ENCODE measurements around the gene BARX1.
A peak's percentile ranks its signal among the peaks of the same experiment; 100 is the strongest.
"Not testable (repeated sequence)": the region's sequence is repeated elsewhere in the genome, so short reads cannot be mapped to it uniquely, and the experiment has no call there.

Gene BARX1, protein sequence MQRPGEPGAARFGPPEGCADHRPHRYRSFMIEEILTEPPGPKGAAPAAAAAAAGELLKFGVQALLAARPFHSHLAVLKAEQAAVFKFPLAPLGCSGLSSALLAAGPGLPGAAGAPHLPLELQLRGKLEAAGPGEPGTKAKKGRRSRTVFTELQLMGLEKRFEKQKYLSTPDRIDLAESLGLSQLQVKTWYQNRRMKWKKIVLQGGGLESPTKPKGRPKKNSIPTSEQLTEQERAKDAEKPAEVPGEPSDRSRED

DNA sequence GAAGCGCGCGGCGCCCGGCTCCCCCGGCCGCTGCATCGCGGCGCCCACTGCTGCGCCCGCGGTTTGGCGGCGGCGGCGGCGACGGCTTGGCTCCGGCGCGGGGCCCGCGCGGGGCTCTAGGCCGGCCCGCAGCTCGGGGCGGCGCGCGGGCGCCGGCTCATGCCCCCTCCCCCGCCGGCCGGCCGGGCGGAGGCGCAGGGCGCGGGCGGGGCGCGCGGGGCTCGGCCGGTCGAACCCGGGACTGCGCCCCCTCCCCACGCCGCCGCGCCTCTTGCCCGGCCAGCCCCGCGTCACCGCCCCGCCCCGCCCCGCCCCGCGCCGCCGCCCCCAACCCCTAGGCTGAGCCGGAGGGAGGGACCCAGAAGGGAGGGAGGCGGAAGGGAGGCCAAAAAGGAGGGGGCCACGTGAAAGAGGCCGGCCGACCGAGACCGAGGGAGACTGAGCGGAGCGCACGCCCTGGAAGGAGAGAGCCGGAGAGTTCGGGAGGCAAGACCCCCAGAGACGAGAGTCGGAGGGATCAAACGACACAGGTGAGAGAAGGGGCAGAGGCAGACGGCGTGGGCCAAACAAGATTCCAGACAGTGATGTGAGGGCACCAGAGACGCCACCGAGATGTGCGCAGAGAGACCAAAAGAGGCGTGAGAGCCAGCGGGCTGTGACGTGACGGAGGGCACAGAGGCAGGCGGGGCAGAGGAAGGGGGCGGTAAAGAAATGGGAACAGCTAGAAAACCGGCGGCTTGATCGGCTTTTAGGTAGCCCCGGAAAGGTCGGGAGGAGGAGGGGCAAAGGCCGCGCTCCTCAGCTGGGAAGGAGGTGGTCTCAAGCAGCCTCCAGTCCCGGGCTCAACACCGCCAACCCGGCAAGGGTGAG is at the start of gene BARX1:
BARX1 (minus strand) TSS at position 245 of the 870 bp plus-strand sequence; CDS start at position 36, 209 bp downstream.
- peak within 1 kb of the TSS; percentile 29 for H3K4me3 ChIP-seq (ENCODE audit: low read depth, low read length)

DNA sequence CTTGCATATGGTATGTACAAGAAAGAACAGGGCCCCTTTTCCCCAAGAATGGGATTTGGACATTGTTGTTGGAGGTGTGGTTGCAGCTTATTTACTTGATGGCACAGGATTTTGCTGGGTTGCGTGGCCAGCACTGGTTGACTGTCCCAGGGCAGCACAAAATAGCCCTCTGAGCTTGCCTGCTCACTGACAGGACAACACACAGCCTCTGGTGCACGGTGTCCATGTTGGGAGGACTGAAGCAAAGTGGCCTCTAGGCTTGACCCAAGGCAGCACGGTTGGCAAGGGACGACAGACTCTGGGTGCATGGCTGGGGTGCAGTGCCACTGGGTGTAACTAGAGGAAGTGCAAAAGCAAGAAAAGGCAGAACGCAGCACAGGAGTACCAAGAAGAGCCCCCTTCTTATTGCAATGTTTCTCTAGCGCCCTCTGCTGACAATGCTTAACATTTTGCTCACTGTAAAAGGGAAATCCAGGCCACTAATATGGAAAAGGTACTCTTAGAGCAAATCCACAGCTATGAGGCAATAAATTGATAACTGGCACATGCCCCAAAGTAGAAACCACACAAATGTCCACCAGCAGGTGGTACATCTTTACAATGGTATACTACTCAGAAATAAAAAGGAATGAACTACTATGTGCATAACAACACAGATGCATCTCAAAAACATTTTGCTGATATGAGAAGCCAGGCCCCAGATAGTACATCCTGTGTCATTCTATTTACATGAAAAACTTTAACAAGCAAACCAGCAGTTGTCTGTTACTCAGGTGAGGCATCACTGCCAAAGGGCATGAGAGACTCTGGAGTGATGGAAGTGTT is 47.4 kb upstream of the BARX1 start:
- no peak overlapping the region for H3K4me3 ChIP-seq (ENCODE audit: low read depth, low read length)

DNA sequence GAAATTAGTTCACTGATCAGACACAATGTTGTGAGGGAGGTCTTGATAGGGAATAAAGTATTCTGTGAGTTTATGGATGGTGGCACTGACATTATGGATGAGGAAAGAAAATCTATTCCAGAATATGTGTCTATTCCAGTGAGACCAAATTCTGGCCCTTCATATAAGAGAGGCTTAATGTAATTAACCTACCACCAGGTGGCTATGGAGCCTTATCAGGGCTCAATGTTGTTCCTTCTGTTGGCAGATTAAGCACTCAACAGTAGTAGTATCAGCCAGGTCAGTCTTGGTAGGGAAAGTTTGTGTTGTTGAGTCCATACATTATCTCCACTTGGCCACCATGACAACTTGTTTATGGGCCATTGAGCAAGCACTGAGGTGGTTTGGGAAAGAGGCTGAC is 41.7 kb upstream of the BARX1 start:
- no peak overlapping the region for H3K4me3 ChIP-seq (ENCODE audit: low read depth, low read length)

DNA sequence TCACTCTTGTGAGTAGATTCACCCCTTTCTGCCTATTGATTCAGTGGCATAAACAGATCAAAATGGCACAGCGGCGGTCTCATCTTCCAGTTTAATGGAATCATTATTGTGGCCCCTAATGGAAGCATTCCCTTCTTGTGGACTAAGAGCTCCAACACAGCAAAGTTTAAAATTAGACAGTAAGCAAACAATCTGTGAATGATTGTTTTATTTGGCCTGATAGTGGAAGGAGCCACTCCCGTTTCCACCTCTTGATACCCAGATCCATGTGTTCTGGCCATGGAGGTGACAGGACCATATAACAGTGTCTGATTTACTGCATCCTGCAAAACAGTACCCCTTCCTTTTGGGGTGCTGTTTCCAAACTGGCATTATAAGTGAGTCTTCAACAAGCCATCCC is 41.2 kb upstream of the BARX1 start:
- H3K4me3 ChIP-seq (ENCODE audit: low read depth, low read length) = no peak overlapping the region

DNA sequence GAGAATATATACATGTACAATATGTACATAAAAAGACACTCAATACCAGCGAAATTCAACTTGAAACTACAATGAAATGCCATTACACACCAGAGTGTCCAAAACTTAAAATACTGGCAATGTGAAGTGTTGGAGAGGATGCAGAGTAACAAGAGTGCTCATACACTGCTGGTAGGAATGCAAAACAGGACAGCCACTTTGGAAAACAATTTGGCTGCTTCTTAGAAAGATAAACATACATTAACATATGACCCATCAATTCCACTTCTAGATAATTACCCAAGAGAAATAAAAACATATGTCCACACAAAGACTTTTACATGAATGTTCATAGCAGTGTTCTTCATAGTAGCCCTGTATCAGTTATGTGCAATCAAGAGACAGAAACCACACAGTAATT is 39.4 kb upstream of the BARX1 start:
- H3K4me3 ChIP-seq (ENCODE audit: low read depth, low read length) = no peak overlapping the region

DNA sequence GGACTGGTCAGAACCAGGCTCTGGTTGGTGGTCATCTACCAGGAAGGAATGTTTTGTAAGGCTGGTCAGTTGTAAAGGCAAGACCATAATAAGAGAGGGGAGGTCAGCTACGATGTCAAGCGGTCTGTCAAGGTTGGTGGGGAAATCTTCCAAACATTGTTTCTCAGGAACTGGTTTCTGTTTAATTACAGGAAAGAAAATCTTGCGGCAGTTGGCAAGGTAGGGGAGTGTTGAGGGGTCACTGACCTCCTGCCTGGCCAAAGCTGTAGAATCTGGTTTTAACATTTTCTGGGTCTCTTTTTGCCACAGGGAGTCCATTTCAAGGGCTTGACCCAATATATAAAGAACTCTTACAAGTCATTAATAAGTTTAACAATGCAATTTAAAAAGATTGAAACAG is 39.0 kb upstream of the BARX1 start:
- H3K4me3 ChIP-seq (ENCODE audit: low read depth, low read length) = no peak overlapping the region

DNA sequence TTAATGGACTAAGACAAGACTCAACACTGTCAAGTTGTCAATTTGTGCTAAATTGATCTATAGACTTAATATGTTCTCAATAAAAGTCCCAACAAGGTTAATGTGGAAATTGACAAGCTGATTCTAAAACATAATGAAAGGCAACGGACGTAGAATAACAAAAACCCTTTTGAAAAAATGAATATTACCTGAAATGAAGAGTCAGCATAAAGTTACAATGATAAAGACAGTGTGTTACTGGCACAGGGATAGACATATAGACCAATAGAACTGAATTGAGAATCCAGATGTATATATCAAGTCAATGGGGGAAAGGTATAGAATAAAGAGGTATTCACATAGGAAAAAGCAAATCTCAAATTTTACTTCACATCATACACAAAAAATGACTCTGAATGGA is 37.7 kb upstream of the BARX1 start:
- H3K4me3 ChIP-seq (ENCODE audit: low read depth, low read length) = no peak overlapping the region

DNA sequence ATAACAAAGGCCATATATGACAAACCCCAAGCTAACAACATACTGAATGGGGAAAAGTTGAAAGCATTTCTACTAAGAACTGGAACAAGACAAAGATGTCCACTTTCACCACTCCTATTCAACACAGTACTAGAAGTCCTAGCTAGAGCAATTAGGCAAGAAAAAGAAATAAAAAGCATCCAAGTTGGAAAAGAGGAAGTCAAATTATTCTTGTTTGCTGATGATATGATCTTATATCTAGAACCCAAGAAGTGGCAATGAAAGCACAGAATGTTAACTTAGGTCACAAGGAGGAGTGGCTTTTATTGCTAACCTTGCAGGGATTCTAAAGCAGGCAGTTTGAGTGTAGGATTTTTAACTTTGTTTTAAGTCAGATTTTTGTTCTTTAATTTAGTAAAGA is 35.3 kb upstream of the BARX1 start:
- no peak overlapping the region for H3K4me3 ChIP-seq (ENCODE audit: low read depth, low read length)

DNA sequence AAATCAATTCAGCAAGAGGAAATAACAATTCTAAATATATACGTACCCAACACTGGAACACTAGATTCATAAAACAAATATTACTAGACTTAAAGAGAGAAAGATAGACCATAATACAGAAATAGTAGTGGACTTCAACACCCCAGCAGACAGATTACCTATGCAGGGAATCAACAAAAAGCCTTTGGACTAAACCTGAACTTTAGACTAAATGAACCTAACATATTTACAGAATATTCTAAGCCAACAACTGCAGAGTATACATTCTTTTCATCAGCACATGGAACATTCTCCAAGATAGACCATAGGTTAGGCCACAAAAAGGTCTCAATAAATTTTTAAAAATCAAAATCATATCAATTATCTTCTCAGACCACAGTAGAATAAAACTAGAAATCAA is 32.9 kb upstream of the BARX1 start:
- no peak overlapping the region for H3K4me3 ChIP-seq (ENCODE audit: low read depth, low read length)

DNA sequence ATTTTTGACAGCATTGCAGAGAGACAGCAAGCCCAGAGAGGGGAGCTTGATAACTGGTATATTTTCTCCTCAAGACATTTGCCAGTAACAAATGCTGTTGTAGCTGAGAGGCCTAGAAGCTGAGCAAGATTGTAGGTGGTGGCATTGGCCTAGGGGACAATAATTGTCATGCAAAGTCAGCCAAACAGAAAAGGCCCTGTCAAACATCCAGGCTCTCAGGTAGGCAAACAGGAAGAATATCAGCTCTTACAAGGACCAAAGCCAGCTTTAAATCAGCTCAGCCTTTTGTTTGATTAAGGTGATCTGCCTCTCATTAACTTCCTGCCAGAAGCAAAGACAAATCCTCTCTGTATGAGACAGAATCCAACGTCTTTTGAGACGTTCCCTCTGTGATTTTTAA is 29.7 kb upstream of the BARX1 start:
- H3K4me3 ChIP-seq (ENCODE audit: low read depth, low read length) = no peak overlapping the region

DNA sequence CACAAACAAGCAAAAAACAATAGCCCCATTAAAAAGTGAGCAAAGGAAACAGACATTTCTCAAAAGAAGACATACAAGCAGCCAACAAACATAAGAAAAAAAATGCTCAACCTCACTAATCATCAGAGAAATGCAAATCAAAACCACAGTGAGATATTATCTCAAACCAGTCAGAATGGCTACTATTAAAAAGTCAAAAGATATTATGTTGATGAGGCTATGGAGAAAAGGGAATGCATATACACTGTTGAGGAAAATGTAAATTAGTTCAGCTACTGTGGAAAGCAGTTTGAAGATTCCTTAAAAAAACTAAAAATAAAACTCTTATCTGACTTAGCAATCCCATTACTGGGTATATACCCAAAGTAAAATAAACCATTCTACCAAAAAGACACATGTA is 28.7 kb upstream of the BARX1 start:
- no peak overlapping the region for H3K4me3 ChIP-seq (ENCODE audit: low read depth, low read length)

DNA sequence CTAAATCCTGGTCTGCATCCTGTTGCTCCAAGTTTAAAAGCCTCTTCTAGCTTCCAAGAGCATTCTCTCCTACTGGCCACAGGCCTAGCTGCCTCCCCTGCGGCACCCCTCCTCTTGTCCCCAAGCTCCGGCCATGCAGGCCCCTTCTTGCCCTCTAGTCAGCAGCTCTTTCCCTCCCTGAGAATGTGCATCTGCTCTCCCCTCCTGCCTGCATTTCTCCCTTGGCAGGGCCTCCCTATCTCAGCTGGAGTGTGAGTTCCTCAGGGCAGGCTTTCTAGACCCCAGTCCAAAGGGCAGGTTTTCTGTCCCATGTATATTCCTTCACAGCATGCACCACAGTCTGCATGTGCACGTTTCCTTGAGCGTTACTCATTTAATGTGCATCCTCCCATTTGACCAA is 24.6 kb upstream of the BARX1 start:
- H3K4me3 ChIP-seq (ENCODE audit: low read depth, low read length) = no peak overlapping the region

DNA sequence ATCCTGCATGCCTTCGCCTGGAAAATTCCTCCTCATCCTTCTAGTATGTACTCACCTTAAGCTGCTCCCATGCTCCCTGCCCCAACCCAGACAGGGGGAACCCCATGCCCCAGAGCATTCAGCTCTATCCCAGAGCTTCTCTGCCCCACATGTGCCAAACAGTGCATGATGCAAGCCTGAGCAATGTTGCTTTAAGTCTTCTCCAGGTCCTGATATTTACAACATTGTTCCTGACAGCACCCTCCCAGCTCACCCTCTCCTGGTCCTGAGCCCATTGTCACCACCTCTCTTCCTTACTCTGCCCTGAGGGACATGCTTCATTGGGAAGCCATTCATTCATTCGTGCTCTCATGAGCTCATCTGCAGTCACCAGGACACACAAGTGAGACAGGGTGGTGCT is 23.4 kb upstream of the BARX1 start:
- H3K4me3 ChIP-seq (ENCODE audit: low read depth, low read length) = no peak overlapping the region

DNA sequence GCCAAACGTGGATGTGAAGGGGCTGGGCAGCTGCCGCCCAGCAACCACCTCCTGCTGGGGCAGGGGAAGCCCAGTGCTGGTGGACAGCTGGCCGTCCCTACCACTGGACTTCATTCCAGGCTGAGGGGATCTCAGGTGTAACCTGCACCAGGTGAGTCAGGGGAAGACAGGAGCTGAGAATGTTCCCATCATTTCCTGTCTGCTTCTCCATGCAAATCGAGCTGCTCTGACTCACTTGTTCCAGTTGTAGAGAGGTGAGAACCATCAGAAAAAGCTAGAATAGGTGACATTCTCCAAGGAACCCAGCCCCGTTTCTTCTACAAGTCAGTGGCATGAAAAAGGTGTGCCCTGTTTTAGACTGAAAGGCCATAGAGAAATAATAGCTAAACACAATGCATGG is 21.8 kb upstream of the BARX1 start:
- no peak overlapping the region for H3K4me3 ChIP-seq (ENCODE audit: low read depth, low read length)

DNA sequence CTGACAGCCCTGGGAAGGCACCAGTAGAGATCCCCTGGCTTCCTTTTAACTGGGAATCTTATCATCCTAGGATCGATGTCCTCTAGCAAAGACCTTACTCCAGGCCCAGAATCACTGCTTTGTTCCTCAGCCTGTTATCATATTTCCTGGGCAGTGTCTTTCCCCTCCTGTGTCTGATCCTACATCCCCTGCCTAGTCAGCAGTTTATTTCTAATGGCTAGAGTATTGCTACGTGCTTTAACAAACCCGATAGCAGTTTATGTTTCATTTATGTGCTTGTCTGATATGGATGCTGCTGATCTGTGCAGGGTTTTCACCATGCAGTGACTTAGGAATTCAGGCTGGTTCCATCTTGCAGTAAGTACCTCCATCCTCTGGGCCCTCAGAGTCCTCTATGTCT is 20.9 kb upstream of the BARX1 start:
- H3K4me3 ChIP-seq (ENCODE audit: low read depth, low read length) = no peak overlapping the region

DNA sequence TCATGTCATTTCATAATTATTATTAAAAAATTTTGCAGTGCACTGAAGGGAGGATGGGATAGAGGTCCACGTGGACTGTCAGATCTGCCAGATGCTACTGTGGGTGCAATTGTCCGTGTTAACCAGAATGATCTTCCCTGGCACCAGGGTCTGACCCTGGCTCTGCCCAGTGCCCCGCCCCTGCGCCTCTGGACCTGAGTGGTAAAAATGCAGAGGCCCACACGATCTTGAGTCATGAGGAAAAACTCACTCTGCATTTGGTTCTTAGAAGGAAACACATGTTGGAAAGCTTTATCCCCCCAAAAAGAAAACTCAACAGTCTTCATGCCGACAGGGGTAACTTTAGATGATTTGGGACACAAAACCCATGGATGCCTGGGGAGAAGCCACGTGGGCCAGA is 20.1 kb upstream of the BARX1 start:
- H3K4me3 ChIP-seq (ENCODE audit: low read depth, low read length) = no peak overlapping the region

DNA sequence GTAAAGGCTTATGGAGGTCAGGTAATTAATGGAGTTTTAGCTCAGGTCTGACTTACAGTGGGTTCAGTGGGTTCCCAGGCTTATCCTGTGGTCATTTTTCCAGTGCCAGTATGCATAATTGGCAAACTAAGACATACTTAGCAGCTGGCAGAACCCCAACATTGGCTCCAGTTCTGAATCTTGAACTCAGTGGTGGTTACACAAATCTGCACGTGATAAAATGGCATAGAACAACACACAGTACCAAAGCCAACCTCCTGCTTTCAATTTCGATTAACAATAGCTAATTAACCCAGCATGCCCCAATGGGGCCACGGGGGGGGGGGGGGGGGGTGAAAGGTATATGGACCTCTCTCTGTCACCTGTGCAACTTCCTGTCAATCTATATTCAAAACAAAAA is 19.0 kb upstream of the BARX1 start:
- H3K4me3 ChIP-seq (ENCODE audit: low read depth, low read length) = no peak overlapping the region

DNA sequence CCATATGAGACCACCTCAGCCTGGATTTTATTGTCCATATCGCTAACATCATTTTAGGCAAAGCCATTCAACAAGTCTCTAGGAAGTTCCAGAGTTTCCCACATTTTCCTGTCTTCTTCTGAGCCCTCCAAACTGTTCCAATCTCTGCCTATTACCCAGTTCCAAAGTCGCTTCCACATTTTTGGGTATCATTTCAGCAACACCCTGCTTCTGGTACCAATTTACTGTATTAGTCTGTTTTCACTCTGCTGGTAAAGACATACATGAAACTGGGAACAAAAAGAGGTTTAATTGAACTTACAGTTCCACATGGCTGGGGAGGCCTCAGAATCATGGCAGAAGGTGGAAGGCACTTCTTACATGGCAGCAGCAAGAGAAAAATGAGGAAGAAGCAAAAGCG is 17.5 kb upstream of the BARX1 start:
- not testable (repeated sequence) for H3K4me3 ChIP-seq (ENCODE audit: low read depth, low read length)

DNA sequence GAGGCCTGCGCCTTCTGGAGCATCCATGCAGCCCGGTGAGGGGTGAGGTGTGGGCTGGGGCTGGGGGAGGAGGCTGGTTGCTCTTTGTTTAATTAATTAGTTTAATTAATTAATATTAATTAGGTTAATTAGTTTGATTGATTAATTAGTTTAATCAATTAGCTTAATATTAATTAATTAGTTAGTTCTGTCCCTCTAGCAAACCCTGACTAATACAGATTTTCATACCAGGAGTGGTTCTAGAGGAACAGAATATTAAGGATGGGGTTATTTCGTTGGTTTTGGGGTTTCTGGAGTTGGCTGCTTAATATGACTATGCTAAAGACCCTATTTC is 14.1 kb upstream of the BARX1 start:
- H3K4me3 ChIP-seq (ENCODE audit: low read depth, low read length) = no peak overlapping the region

DNA sequence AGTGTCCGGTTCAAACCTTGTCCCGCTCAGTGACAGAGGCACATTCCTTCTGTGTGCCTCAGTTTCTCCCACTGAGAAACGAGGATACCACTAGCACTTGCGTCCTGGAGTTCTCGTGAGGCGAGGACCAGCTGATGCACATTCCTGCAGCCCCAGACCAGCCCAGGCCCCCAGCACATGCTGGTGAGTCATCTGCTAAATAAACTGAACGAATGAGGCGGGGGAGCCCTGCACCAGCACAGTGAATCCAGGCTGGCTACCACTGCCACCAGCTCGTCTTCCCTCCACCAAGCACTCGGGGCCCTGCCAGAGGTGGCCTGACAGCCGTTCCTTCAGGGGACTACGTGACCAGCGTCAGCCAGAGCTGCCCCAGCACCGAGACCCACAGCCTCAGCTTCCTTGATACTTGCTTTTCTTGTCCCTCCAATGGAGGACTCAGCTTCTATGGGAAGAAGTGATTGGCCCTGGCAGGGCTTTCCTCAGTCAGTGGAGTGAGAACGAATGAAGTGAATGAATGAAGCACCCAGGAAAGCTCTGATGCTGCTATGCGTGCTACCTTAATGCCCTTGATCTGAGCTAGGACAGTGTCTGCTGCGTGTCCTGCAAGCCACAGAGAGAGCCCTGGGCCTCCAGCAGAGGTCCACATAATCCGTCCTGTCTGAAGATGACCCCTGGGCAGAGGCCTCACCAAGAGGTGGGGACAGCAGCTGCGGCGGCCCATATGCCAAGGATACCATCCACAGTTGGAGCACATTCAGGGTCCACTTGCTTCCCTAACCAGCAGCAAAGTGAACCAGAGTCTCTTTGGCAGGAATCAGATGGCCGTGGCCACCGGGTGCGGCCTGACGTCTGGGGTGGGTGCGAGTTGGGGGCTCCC is 13.5 kb upstream of the BARX1 start:
- no peak overlapping the region for H3K4me3 ChIP-seq (ENCODE audit: low read depth, low read length)

All from iPS-11a (cell line).